ENCODE results near the gene IMMP1L. TPM values are rescaled to one million over a fixed set of nuclear protein-coding genes. Genes with fewer than 3 reads are reported as not detected.

Gene IMMP1L
- polyA plus RNA-seq, 2 of the 4 experiments (the other 2 are of a cell fraction), result 96.5 to 135 TPM

- WGBS (ENCODE audit: missing lambda C conversion rate), result 89% methylated on average over 6 of the region's 6 CpGs
- H3K4me2 ChIP-seq, result no peak overlapping the region
- ChIA-PET POLR2A (no interaction called here), CTCF (interaction anchor here (1.6 kb wide), 1 partner anchor 373 kb away, joined by 3 read pairs; no protein-coding TSS in a partner anchor)
- DNase-seq (ENCODE audit: low read depth in 1 of 2, low spot score in 1 of 2) (no peak), FAIRE-seq (no peak), ATAC-seq (no peak)
- H3K4me3 ChIP-seq, result no peak overlapping the region
- H3K9me3 ChIP-seq, result no peaks in the 10 kb centered on the region
- peaks cover 25% of the 10 kb centered on the region; the same call in 2 of the 3 replicates for H3K4me1 ChIP-seq
- H3K27ac ChIP-seq, result no peak overlapping the region
- TF ChIP-seq RCOR1 (IDR thresholded peaks at IDR 0.05; ENCODE audit: low read depth, low read length), result no peak
- no peak for TF ChIP-seq POLR2AphosphoS2 (conservative IDR thresholded peaks at IDR 0.05; ENCODE audit: low read length)
- TF ChIP-seq GATA3 (IDR thresholded peaks at IDR 0.05; ENCODE audit: borderline replicate concordance), result no peak
- TF ChIP-seq KDM5A (IDR thresholded peaks at IDR 0.05), result no peak
- TF ChIP-seq FOXS1 (CRISPR knock-in tag; IDR thresholded peaks at IDR 0.05), result no peak
- no peak for TF ChIP-seq FOSL2 (IDR thresholded peaks at IDR 0.05)
- no peak for TF ChIP-seq FOSL2 (CRISPR knock-in tag; IDR thresholded peaks at IDR 0.05)
- TF ChIP-seq RAD21 (conservative IDR thresholded peaks at IDR 0.05 in 1 of 2, IDR thresholded peaks at IDR 0.05 in 1 of 2), result no peak
- no peak for TF ChIP-seq ATOH8 (CRISPR knock-in tag; IDR thresholded peaks at IDR 0.05; ENCODE audit: low read depth)
Measured at GRCh38 chr11:31512117-31512516, 2.7 kb upstream of the IMMP1L start.

- FAIRE-seq (no peak), ATAC-seq (peak; percentile 36 to 45; a peak in 5 of 6 replicates), DNase-seq (ENCODE audit: low read depth in 1 of 2, low spot score in 1 of 2) (peak in 1 of 2 experiments; percentile 1)
- peak overlapping the region; percentile 89 to 91 for H3K27ac ChIP-seq
- ChIA-PET CTCF (no interaction called here), POLR2A (no interaction called here)
- H3K4me2 ChIP-seq, result peak overlapping the region; percentile 84
- no peak for TF ChIP-seq TP53 (CRISPR knock-in tag; IDR thresholded peaks at IDR 0.05)
- TF ChIP-seq HMGXB4 (CRISPR knock-in tag; IDR thresholded peaks at IDR 0.05; ENCODE audit: borderline replicate concordance), result no peak
- no peak for TF ChIP-seq ATOH8 (CRISPR knock-in tag; IDR thresholded peaks at IDR 0.05; ENCODE audit: low read depth)
- no peak for TF ChIP-seq ZSCAN20 (CRISPR knock-in tag; IDR thresholded peaks at IDR 0.05)
- TF ChIP-seq SMC3 (IDR thresholded peaks at IDR 0.05), result no peak
- no peak for TF ChIP-seq GATA3 (IDR thresholded peaks at IDR 0.05; ENCODE audit: borderline replicate concordance)
- TF ChIP-seq ZC3H11A (IDR thresholded peaks at IDR 0.05), result no peak
- no peak for TF ChIP-seq CHD4 (IDR thresholded peaks at IDR 0.05; ENCODE audit: borderline replicate concordance)
- no peak for TF ChIP-seq SREBF2 (IDR thresholded peaks at IDR 0.05)
- no peak for TF ChIP-seq REST (IDR thresholded peaks at IDR 0.05)
- TF ChIP-seq HDAC2 (IDR thresholded peaks at IDR 0.05), result no peak
- TF ChIP-seq TFCP2L1 (CRISPR knock-in tag; IDR thresholded peaks at IDR 0.05), result no peak
- peaks cover 25% of the 10 kb centered on the region; the same call in 2 of the 3 replicates for H3K4me1 ChIP-seq
- 2% methylated on average over 8 of the region's 8 CpGs for WGBS (ENCODE audit: missing lambda C conversion rate)
- H3K4me3 ChIP-seq, result peak overlapping the region; percentile 93
- no peaks in the 10 kb centered on the region for H3K9me3 ChIP-seq
Measured at GRCh38 chr11:31509051-31509428, 382 bp downstream of the IMMP1L start.

All from A549 (cell line).